ENCODE results near the gene DCP2. TPM values are rescaled to one million over a fixed set of nuclear protein-coding genes. Genes with fewer than 3 reads are reported as not detected.
A peak's percentile ranks its signal among the peaks of the same experiment; 100 is the strongest.

The DCP2 gene
- total and polyA plus RNA-seq, 10 of the 15 experiments (the other 5 are each of a cell fraction or from before 2014, with no cell fraction given): 23.4 to 81.6 (median 47.4) TPM

- H3K4me3 ChIP-seq: peak overlapping the region; percentile 65
- BruUV-seq (replicated peaks): no TSS peak
- 2% methylated on average over 3 of the region's 3 CpGs for WGBS (ENCODE audit: insufficient coverage, insufficient replicate concordance, low lambda C conversion rate, missing lambda C conversion rate)
- H4K20me1 ChIP-seq (ENCODE audit: control insufficient read depth, insufficient read depth): no peaks in the 10 kb centered on the region
- intact Hi-C loops (cut with micrococcal nuclease; ENCODE audit: unreplicated experiment) (loop anchor here (5.0 kb wide), 2 partner anchors 272 to 538 kb away; no protein-coding TSS in a partner anchor), in situ Hi-C loops (cut with MboI) (loop anchor here (25.0 kb wide), 1 partner anchor 1433 kb away; no protein-coding TSS in a partner anchor)
- H3K79me2 ChIP-seq (ENCODE audit: control insufficient read depth, insufficient read depth, low read length): peaks cover 81% of the 10 kb centered on the region
- H3K9ac ChIP-seq (ENCODE audit: control insufficient read depth, insufficient read depth, low read length): no peak overlapping the region
- no peaks in the 10 kb centered on the region; the same call in 1 of the 2 replicates for H3K4me1 ChIP-seq (ENCODE audit: control insufficient read depth, insufficient read depth, low read length)
- no peak overlapping the region; the same call in 1 of the 2 replicates for H3K27ac ChIP-seq (ENCODE audit: control insufficient read depth, insufficient read depth)
- peak overlapping the region; percentile 85 for H3K4me2 ChIP-seq (ENCODE audit: control insufficient read depth, insufficient read depth)
- no peak for DNase-seq (ENCODE audit: low read depth, low spot score)
- ChIA-PET CTCF (interaction anchor here (0.7 to 5.5 kb wide), 11 partner anchors 10 to 632 kb away, joined by 3 to 62 read pairs (median 3); no protein-coding TSS in a partner anchor), SMC1A (ENCODE audit: uncharacterized antibody, unreplicated experiment) (interaction anchor here (1.0 to 3.3 kb wide), 9 partner anchors 8 to 64 kb away, joined by 3 to 34 read pairs (median 9); partner anchors contain the start of gene REEP5), POLR2A (interaction anchor here (1.0 to 1.9 kb wide), 4 partner anchors 8 to 58 kb away, joined by 3 to 13 read pairs (median 7); partner anchors contain the start of gene REEP5), RAD21 (ENCODE audit: unreplicated experiment) (interaction anchor here (0.8 to 2.4 kb wide), 7 partner anchors 10 to 65 kb away, joined by 3 to 19 read pairs (median 7); no protein-coding TSS in a partner anchor)
- no peak for FAIRE-seq
- no peak overlapping the region for H2AFZ ChIP-seq (ENCODE audit: control insufficient read depth, low read depth, low read length)
- H3K27me3 ChIP-seq (replicated peaks in 1 of 2; ENCODE audit: control insufficient read depth in 2 of 2, insufficient read depth in 2 of 2, low read length in 1 of 2): no peaks in the 10 kb centered on the region
- ATAC-seq: no peak
- TF ChIP-seq E2F8 (IDR thresholded peaks at IDR 0.05; ENCODE audit: low read depth, partially characterized antibody) (no peak), POLR2AphosphoS2 (IDR thresholded peaks at IDR 0.05; ENCODE audit: low read depth, low read length) (no peak)
- no peaks in the 10 kb centered on the region; the same call in 2 of the 3 replicates for H3K9me3 ChIP-seq (replicated peaks; ENCODE audit: control insufficient read depth, insufficient read depth, low read length)
- H3K36me3 ChIP-seq (ENCODE audit: control insufficient read depth in 2 of 2, insufficient read depth in 2 of 2, low read length in 1 of 2): peaks cover 1 to 17% of the 10 kb centered on the region in 2 experiments; a peak in 2 of 4 replicates
These were observed 3.1 kb downstream of the DCP2 start for GRCh38 chr5:112979723-112980122.
